ENCODE data around the gene CCM2. TPM values are rescaled to one million over a fixed set of nuclear protein-coding genes. Genes with fewer than 3 reads are reported as not detected.
"Not testable (repeated sequence)": the region's sequence is repeated elsewhere in the genome, so short reads cannot be mapped to it uniquely, and the experiment has no call there.

CCM2 gene
- total RNA-seq, 1 donor from 2014 or later = 67.9 TPM

DNA sequence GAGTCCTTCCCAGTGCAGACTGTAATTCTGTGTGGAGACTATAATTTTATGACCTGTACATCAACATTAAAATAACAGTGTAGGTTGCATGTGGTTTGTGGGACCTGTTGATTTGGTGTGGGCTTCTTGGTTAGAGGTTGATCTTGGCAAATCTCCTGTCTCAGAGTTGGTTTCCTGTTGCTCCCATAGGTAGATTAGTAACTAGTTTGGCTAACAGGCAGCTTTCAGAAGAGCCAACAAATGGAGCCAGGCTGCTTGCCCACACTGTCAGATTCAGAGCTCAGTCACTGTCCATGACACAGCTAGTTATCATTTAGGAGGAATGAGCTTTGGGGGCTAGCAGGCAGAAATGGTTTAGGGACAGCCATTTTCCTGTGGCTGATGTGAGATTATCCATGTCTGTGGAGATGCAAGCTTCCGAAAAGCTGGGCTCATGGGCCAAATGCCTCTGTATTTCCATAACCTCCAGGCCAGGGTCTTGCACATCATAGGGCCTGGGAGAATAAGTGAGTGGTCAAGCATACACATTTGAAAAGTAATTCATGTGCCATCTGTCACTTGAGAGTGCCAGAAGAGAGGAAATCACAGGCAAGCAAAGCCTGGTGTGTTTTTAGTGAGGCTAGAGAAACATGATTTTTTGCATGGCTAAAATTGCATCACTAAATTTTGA, 33.4 kb downstream of the CCM2 start:
- DNase-seq (ENCODE audit: low read depth in 2 of 2) = no peak

DNA sequence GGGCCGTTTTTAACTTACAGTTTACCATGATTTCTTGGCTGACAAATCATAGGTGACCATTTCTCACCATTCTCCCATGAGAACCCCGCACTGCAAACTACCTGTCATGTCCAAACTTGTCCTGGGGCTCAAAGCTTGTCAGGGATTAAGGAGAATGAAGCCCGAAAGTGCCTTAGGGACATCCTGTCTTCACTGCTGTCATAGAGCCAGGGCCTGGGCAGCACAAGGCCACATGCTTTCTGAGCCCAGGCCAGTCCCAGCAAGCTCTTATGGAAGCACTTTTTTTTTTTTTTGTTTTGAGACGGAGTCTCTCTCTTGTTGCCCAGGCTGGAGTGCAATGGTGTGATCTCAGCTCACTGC, 33.9 kb downstream of the CCM2 start:
- DNase-seq (ENCODE audit: low read depth in 2 of 2) = no peak

DNA sequence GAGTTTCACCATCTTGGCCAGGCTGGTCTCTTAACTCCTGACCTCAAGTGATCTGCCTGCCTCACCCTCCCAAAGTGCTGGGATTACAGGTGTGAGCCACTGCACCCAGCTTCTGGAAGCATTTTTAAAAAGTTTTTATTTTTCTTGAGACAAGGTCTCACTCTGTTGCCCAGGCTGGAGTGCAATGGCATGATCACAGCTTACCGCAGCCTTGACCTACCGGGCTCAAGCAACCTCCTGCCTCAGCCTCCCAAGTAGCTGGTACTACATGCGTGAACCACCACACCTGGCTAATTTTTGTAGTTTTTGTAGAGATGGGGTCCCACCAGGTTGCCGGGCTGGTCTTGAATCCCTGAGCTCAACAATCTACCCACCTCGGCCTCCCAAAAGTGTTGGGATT, 34.7 kb downstream of the CCM2 start:
- not testable (repeated sequence) for DNase-seq (ENCODE audit: low read depth in 2 of 2)

DNA sequence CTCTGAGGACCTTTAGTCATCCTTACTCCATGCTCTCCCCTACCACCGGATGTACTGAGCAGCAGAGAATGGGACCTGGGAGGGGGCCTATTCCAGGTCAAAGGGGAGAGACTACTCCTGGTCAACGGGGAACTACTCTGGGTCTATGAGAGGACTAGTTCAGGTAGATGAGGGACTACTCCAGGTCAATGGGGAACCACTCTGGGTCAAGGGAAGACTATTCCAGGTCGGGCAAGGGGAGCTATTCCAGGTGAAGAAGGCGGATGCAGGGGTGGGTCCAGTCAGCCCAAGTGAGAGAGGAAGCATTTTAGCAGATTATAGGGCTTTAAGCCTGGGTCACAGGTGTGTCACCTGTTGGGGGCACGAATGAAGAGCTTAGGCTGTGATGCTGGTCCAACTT, 35.4 kb downstream of the CCM2 start:
- DNase-seq (ENCODE audit: low read depth in 2 of 2) = no peak

GRCh38 chr7:45035893-45036292, 35.9 kb downstream of the CCM2 start:
- no peak for DNase-seq (ENCODE audit: low read depth in 2 of 2)

GRCh38 chr7:45036317-45036716, 36.3 kb downstream of the CCM2 start:
- DNase-seq (ENCODE audit: low read depth in 2 of 2) = no peak

DNA sequence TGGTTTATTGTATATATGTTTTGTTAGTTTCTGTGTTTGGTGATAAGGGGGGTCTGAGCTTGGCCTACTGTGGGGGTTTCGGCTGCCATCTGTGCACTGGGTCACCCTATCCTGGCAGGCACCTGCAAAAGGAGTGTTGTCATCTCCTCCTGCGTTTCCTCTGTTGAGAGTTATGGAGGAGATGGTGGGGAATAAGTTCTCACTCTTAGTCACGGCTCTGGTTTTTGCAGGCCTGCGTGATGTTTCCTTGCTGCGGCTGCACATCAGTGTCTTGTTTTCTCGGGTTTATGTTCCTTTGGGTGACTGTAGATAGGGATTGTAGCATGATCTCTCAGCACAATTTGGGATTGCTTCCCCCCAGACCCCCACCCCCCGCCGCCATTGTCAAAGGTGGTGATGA, 36.8 kb downstream of the CCM2 start:
- no peak for DNase-seq (ENCODE audit: low read depth in 2 of 2)

- DNase-seq (ENCODE audit: low read depth in 2 of 2) = no peak
Observed at GRCh38 chr7:45037876-45038275, 37.9 kb downstream of the CCM2 start.

DNA sequence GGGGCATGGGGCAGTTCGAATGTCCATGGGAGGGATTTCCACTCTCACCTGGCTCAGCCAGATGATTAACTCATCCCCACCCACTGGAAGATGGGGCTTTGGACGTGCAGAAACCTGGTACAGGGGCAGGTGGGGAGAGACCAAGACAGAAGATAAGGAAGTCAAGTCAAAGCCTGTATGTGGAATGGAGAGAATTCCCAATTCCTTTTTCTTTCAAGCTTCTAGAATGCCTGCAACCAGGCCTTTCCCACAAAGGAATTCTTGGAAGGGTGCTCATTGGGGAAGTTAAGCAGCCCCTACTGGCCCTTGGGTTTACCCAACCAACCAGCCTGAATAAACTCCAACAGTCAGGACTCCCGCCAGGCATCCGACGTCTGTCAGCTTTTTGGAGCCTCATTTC, 39.1 kb downstream of the CCM2 start:
- DNase-seq (ENCODE audit: low read depth in 2 of 2) = no peak

DNA sequence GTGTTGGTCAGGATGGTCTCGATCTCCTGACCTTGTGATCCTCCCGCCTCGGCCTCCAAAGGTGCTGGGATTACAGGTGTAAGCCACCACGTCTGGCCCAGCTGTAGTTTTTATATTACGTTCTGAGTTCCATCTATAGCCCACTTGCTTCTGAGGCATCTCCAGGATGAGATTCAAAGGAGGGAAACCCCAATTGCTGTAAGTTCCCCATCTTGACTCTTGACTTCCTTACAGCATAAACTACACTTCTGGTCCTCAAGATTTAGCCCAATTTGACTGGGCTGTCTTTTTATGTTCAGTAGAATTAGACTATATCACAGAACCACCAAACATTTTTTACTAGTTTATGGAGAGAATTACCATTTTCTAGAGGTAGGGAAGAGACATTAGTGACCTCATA, 44.3 kb downstream of the CCM2 start:
- DNase-seq (ENCODE audit: low read depth in 2 of 2) = no peak

DNA sequence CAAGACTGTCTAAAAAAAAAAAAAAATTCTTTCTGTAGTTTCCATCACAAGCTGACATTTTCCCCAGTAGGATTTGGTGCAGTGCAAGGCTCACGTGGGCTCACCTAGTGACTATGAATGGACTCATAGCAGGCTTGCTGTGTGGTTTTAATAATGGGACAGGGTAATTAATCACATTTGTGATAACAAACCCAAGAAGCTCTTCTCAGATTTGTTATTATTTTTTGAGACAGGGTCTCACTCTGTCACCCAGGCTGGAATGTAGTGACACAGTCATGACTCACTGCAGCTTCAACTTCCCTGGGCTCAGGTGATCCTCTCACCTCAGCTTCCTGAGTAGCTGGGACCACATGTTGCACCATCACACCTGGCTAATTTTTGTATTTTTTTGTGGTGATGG, 48.7 kb downstream of the CCM2 start:
- DNase-seq (ENCODE audit: low read depth in 2 of 2) = no peak

- DNase-seq (ENCODE audit: low read depth in 2 of 2) = no peak
Observed at GRCh38 chr7:45050198-45050597, 50.2 kb downstream of the CCM2 start.

DNA sequence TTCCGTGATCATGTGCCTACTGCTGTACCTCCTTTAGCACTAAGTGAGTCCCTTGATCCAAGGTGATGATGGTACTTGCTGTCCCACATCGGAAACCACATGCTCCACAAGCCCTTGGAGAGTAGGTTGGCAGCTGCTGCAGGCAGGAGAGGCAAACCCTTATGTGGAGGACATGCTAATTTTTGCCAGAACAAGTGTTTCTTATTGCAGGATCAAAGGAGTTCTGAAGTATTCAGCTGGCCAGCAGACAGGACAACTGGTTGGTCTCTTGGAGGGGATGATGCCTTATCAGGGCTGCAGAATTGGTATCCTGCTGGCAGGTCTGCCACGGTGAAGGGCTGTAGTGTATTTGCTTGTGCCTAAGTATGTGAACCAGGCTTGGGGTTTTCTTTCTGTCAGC, 52.0 kb downstream of the CCM2 start:
- DNase-seq (ENCODE audit: low read depth in 2 of 2) = no peak

GRCh38 chr7:45053401-45053800, 53.4 kb downstream of the CCM2 start:
- no peak for DNase-seq (ENCODE audit: low read depth in 2 of 2)

- DNase-seq (ENCODE audit: low read depth in 2 of 2) = no peak
Observed at GRCh38 chr7:45053941-45054340, 53.9 kb downstream of the CCM2 start.

DNA sequence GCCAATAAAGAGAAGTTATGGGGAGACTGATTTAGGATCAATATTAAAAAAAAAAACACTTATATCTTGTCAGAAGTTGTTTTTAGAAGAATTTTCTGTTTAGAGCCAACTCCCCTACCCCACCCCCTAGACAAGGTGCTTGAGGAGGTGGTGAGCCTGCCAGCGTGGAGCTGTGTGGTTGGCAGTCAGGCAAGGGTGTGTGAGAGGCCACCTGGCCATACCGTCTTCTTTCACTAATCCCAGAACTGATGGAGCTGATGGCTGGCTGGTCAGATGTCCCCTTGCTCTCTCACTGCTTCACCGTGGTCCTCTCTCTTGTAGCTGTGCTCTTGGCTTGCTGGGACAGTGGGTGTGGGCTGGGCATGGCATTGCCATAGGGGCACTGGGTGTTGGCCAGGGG, 54.4 kb downstream of the CCM2 start:
- no peak for DNase-seq (ENCODE audit: low read depth in 2 of 2)

- DNase-seq (ENCODE audit: low read depth in 2 of 2) = no peak
Observed at GRCh38 chr7:45055016-45055415, 55.0 kb downstream of the CCM2 start.

DNA sequence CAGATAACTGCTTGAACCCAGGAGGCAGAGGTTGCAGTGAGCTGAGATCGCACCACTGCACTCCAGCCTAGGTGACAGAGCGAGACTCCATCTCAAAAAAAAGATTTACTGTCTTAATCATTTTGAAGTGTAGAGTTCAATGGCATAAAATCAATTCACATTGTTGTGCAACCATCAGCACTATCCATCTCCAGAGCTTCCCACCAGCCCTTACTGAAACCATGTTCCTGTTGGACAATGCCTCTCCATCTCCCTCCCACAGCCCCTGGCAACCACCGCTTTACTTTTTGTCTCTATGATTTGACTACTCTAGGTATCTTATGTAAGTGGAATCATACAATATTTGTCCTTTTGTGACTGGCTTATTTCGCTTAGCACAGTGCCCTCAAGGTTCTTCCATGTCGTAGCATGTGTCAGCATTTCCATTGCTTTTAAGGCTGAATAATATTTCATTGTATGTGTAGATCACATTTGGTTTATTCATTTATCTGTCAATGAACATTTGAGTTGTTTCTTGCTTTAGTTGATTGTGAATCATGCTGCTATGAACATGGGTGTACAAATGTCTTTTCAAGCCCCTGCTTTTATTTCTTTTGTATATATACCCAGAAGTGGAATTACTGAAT, 55.7 kb downstream of the CCM2 start:
- no peak for DNase-seq (ENCODE audit: low read depth in 2 of 2)

- DNase-seq (ENCODE audit: low read depth in 2 of 2) = no peak
Observed at GRCh38 chr7:45057878-45058277, 57.9 kb downstream of the CCM2 start.

- DNase-seq (ENCODE audit: low read depth in 2 of 2) = no peak
Observed at GRCh38 chr7:45060295-45060694, 60.3 kb downstream of the CCM2 start.

- no peak for DNase-seq (ENCODE audit: low read depth in 2 of 2)
Observed at GRCh38 chr7:45061352-45061751, 61.4 kb downstream of the CCM2 start.

- no peak for DNase-seq (ENCODE audit: low read depth in 2 of 2)
Observed at GRCh38 chr7:45061806-45062425, 61.9 kb downstream of the CCM2 start.

DNA sequence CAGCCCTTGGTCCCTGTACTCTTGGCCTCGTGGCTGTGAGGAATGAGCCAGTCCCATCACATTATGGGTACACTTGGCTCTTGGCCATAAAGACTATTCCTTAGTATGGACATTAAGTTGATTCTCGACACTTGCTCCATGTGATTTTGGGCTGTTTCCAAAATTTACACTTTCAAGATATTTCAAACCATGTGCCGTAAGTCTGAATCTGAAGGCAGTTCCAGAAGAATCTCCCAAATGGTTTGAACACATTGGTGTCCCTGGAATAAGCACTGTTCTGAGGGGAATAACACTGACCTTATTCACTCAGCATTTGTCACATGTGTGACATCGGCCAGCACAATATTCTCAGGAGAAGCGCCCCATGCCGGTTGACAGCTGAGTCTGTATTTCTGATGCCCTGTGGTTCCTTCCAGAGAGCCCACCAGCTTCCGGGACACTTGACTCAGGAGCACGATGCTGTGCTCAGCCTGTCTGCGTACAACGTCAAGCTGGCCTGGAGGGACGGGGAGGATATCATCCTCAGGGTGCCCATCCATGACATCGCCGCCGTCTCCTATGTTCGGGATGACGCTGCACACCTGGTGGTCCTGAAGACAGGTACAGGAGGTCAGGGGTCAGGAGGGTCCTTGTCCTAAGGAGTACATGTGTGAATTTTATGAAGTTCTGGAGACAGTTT, 64.2 kb downstream of the CCM2 start:
- DNase-seq (ENCODE audit: low read depth in 2 of 2) = no peak
